ENCODE results near the gene SHBG.

- TF ChIP-seq FOXM1 (IDR thresholded peaks at IDR 0.05; ENCODE audit: borderline replicate concordance) = no peak
- no peak for TF ChIP-seq HDGF (IDR thresholded peaks at IDR 0.05; ENCODE audit: borderline replicate concordance)
- no peak for TF ChIP-seq LEF1 (IDR thresholded peaks at IDR 0.05; ENCODE audit: borderline replicate concordance)
- TF ChIP-seq SP1 (IDR thresholded peaks at IDR 0.05) = no peak
- TF ChIP-seq NFRKB (IDR thresholded peaks at IDR 0.05) = no peak
- no peak for TF ChIP-seq PKNOX1 (IDR thresholded peaks at IDR 0.05)
- TF ChIP-seq FOXA1 (IDR thresholded peaks at IDR 0.05) = no peak
- no peak for TF ChIP-seq SUZ12 (IDR thresholded peaks at IDR 0.05)
- no peak for TF ChIP-seq ARNT (IDR thresholded peaks at IDR 0.05)
- TF ChIP-seq FOXK2 (IDR thresholded peaks at IDR 0.05) = no peak
- TF ChIP-seq TARDBP (IDR thresholded peaks at IDR 0.05) = no peak
- no peak for TF ChIP-seq BHLHE40 (IDR thresholded peaks at IDR 0.05; ENCODE audit: borderline replicate concordance)
- no peak for TF ChIP-seq ELF4 (IDR thresholded peaks at IDR 0.05)
- no peak for TF ChIP-seq CTBP1 (IDR thresholded peaks at IDR 0.05; ENCODE audit: borderline replicate concordance)
These were observed 19.3 kb upstream of the SHBG start for GRCh38 chr17:7610641-7611040.
